ENCODE results near the gene CHRNE.
"Not testable (repeated sequence)": the region's sequence is repeated elsewhere in the genome, so short reads cannot be mapped to it uniquely, and the experiment has no call there.

Gene CHRNE

DNA sequence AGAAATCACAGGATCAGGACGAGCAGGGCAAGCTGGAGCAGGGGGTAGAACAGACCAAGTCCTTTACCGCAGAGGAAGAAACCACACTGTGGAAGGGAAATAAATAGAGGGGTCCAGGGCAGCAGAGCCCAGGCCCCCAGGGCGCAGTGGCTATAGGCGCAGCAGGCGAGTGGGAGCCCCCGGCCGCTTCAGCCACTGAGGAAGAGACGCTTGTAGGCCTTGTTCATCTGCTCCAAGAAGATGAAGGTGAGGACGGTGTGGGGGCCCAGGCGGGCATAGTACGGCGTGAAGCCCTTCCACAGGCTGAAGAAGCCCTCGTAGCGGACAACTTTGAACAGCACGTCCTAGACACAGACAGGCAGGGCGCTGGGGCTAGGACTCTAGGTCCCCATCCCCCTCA is 34.7 kb upstream of the CHRNE start:
- Histone ChIP-seq H3K27ac (no peak overlapping the region), H3K9ac (ENCODE audit: insufficient read length) (no peak overlapping the region), H3K9me3 (ENCODE audit: low read depth, low read length) (no peaks in the 10 kb centered on the region), H3K36me3 (ENCODE audit: insufficient read depth, low read length) (peaks cover 26% of the 10 kb centered on the region), H3K4me3 (no peak overlapping the region)
- DNase-seq (ENCODE audit: low read depth, low spot score), result no peak
- TF ChIP-seq POLR2AphosphoS5 (IDR thresholded peaks at IDR 0.05; ENCODE audit: borderline replicate concordance, low read depth, low read length) (no peak), EZH2 (IDR thresholded peaks at IDR 0.05) (no peak), FOXP2 (optimal IDR thresholded peaks at IDR 0.05; ENCODE audit: control extremely low read depth, extremely low read length, insufficient read depth) (no peak)

DNA sequence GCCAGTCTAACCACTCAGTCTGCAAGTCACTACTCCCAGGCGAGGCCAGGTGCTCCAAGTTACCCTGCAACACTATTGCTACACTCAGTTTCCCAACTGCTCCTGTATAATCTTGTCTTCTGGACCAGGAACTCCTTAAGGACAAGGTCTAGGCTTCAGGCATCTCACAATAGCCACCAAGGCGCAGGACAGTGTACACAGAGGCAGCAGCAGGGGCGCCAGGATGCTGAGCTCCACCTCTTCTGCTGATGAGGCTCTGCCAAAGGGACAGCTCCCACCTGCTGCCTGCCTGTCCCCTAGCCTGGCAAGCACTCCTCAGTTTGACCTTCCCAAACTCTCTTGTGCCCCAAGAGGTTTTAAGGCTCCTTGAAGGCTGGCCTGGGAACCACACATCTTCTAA is 33.5 kb upstream of the CHRNE start:
- Histone ChIP-seq H3K36me3 (ENCODE audit: insufficient read depth, low read length) (peaks cover 20% of the 10 kb centered on the region; the same call in 1 of the 2 replicates), H3K9ac (ENCODE audit: insufficient read length) (no peak overlapping the region), H3K4me3 (no peak overlapping the region), H3K27ac (no peak overlapping the region), H3K9me3 (ENCODE audit: low read depth, low read length) (no peaks in the 10 kb centered on the region)
- TF ChIP-seq FOXP2 (optimal IDR thresholded peaks at IDR 0.05; ENCODE audit: control extremely low read depth, extremely low read length, insufficient read depth), result no peak
- TF ChIP-seq EZH2 (IDR thresholded peaks at IDR 0.05), result no peak
- no peak for TF ChIP-seq POLR2AphosphoS5 (IDR thresholded peaks at IDR 0.05; ENCODE audit: borderline replicate concordance, low read depth, low read length)
- no peak for DNase-seq (ENCODE audit: low read depth, low spot score)

DNA sequence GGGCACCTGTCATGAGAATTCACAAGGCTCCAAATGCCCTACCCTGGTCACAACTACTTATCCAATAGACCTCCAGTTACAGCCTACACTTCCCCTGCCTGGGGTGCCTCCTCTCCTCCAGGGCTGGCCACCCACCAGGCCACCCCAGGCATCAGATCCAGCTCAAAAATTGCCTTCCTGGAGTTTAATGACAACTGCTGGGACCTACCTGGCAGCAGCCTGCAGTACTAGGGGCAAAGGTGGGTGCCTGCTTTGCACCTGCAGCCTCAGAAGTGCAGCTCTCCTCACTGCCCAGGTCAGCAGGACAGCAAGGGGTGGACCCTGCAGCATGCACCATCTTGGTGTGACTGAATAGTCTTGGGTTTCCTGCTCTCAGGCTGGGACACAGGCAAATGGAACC is 32.8 kb upstream of the CHRNE start:
- Histone ChIP-seq H3K9ac (ENCODE audit: insufficient read length) (no peak overlapping the region), H3K4me3 (no peak overlapping the region), H3K36me3 (ENCODE audit: insufficient read depth, low read length) (peaks cover 20% of the 10 kb centered on the region; the same call in 1 of the 2 replicates), H3K9me3 (ENCODE audit: low read depth, low read length) (no peaks in the 10 kb centered on the region), H3K27ac (no peak overlapping the region)
- no peak for DNase-seq (ENCODE audit: low read depth, low spot score)
- TF ChIP-seq FOXP2 (optimal IDR thresholded peaks at IDR 0.05; ENCODE audit: control extremely low read depth, extremely low read length, insufficient read depth) (no peak), POLR2AphosphoS5 (IDR thresholded peaks at IDR 0.05; ENCODE audit: borderline replicate concordance, low read depth, low read length) (no peak), EZH2 (IDR thresholded peaks at IDR 0.05) (no peak)

DNA sequence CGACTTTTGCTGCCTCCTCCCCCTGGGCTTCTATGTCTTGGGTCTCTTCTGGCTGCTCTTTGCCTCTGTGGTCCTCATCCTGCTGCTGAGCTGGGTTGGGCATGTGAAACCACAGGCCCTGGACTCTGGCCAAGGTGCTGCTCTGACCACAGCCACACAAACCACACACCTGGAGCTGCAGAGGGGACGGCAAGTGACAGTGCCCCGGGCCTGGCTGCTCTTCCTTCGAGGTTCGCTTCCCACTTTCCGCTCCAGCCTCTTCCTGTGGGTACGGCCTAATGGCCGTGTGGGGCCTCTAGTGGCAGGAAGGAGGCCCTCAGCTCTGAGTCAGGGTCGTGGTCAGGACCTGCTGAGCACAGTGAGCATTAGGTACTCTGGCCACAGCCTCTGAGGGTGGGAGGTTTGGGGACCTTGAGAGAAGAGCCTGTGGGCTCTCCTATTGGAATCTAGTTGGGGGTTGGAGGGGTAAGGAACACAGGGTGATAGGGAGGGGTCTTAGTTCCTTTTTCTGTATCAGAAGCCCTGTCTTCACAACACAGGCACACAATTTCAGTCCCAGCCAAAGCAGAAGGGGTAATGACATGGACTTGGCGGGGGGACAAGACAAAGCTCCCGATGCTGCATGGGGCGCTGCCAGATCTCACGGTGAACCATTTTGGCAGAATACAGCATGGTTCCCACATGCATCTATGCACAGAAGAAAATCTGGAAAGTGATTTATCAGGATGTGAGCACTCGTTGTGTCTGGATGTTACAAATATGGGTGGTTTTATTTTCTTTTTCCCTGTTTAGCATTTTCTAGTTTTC is 31.5 kb upstream of the CHRNE start:
- Histone ChIP-seq H3K27ac (no peak overlapping the region), H3K9me3 (ENCODE audit: low read depth, low read length) (no peaks in the 10 kb centered on the region), H3K9ac (ENCODE audit: insufficient read length) (no peak overlapping the region), H3K4me3 (no peak overlapping the region), H3K36me3 (ENCODE audit: insufficient read depth, low read length) (peaks cover 20% of the 10 kb centered on the region; the same call in 1 of the 2 replicates)
- TF ChIP-seq POLR2AphosphoS5 (IDR thresholded peaks at IDR 0.05; ENCODE audit: borderline replicate concordance, low read depth, low read length) (no peak), EZH2 (IDR thresholded peaks at IDR 0.05) (no peak), FOXP2 (optimal IDR thresholded peaks at IDR 0.05; ENCODE audit: control extremely low read depth, extremely low read length, insufficient read depth) (no peak)
- DNase-seq (ENCODE audit: low read depth, low spot score), result no peak

DNA sequence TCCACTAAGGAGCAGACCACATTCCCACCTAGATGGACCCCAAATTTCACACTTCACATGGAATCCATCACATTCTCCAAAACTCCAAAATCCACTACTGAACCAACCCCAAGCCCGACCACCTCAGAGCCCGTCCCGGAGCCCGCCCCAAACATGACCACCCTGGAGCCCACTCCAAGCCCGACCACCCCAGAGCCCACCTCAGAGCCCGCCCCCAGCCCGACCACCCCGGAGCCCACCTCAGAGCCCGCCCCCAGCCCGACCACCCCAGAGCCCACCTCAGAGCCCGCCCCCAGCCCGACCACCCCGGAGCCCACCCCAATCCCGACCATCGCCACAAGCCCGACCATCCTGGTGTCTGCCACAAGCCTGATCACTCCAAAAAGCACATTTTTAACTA is 30.7 kb upstream of the CHRNE start:
- DNase-seq (ENCODE audit: low read depth, low spot score), result no peak
- TF ChIP-seq FOXP2 (optimal IDR thresholded peaks at IDR 0.05; ENCODE audit: control extremely low read depth, extremely low read length, insufficient read depth) (no peak), POLR2AphosphoS5 (IDR thresholded peaks at IDR 0.05; ENCODE audit: borderline replicate concordance, low read depth, low read length) (no peak), EZH2 (IDR thresholded peaks at IDR 0.05) (no peak)
- Histone ChIP-seq H3K9me3 (ENCODE audit: low read depth, low read length) (no peaks in the 10 kb centered on the region), H3K9ac (ENCODE audit: insufficient read length) (no peak overlapping the region), H3K36me3 (ENCODE audit: insufficient read depth, low read length) (peaks cover 20% of the 10 kb centered on the region; the same call in 1 of the 2 replicates), H3K4me3 (no peak overlapping the region), H3K27ac (no peak overlapping the region)

DNA sequence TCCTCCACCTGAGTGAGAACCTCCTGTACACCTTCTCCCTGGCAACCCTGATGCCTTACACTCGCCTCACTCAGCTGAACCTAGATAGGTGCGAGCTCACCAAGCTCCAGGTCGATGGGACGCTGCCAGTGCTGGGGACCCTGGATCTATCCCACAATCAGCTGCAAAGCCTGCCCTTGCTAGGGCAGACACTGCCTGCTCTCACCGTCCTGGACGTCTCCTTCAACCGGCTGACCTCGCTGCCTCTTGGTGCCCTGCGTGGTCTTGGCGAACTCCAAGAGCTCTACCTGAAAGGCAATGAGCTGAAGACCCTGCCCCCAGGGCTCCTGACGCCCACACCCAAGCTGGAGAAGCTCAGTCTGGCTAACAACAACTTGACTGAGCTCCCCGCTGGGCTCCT is 29.9 kb upstream of the CHRNE start:
- Histone ChIP-seq H3K27ac (no peak overlapping the region), H3K9ac (ENCODE audit: insufficient read length) (no peak overlapping the region), H3K4me3 (no peak overlapping the region), H3K9me3 (ENCODE audit: low read depth, low read length) (no peaks in the 10 kb centered on the region), H3K36me3 (ENCODE audit: insufficient read depth, low read length) (peaks cover 12% of the 10 kb centered on the region; the same call in 1 of the 2 replicates)
- DNase-seq (ENCODE audit: low read depth, low spot score), result no peak
- no peak for TF ChIP-seq POLR2AphosphoS5 (IDR thresholded peaks at IDR 0.05; ENCODE audit: borderline replicate concordance, low read depth, low read length)
- no peak for TF ChIP-seq FOXP2 (optimal IDR thresholded peaks at IDR 0.05; ENCODE audit: control extremely low read depth, extremely low read length, insufficient read depth)
- TF ChIP-seq EZH2 (IDR thresholded peaks at IDR 0.05), result no peak

DNA sequence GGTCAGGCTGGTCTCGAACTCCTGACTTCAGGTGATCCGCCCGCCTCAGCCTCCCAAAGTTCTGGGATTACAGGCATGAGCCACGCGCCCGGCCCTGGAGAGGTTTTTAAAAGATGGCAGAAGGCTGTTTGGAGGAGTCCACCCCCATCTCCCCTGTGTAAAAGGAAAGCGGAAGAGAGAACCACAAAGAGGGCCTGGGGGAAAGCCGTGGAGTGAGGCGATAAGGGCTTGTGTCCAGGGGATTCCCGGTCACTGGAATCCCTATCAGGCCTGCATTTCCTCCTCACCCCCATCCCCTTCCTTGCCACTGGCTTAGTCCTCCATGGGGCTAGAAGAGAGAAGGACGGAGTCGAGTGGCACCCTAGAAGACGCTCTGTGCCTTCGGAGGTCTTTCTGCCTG is 29.1 kb upstream of the CHRNE start, which contains the start of gene GP1BA:
Gene GP1BA, plus strand, starts transcription at position 315 of the 400 bp plus-strand sequence. CDS start 328 bp downstream, outside the sequence.
- DNase-seq (ENCODE audit: low read depth, low spot score), result no peak
- Histone ChIP-seq H3K27ac (no peak within 1 kb of the TSS), H3K36me3 (ENCODE audit: insufficient read depth, low read length) (peaks cover 5% of the 10 kb centered on the region; the same call in 1 of the 2 replicates), H3K9ac (ENCODE audit: insufficient read length) (no peak within 1 kb of the TSS), H3K9me3 (ENCODE audit: low read depth, low read length) (no peaks in the 10 kb centered on the region), H3K4me3 (no peak within 1 kb of the TSS)
- TF ChIP-seq EZH2 (IDR thresholded peaks at IDR 0.05), result no peak
- TF ChIP-seq FOXP2 (optimal IDR thresholded peaks at IDR 0.05; ENCODE audit: control extremely low read depth, extremely low read length, insufficient read depth), result no peak
- no peak for TF ChIP-seq POLR2AphosphoS5 (IDR thresholded peaks at IDR 0.05; ENCODE audit: borderline replicate concordance, low read depth, low read length)

DNA sequence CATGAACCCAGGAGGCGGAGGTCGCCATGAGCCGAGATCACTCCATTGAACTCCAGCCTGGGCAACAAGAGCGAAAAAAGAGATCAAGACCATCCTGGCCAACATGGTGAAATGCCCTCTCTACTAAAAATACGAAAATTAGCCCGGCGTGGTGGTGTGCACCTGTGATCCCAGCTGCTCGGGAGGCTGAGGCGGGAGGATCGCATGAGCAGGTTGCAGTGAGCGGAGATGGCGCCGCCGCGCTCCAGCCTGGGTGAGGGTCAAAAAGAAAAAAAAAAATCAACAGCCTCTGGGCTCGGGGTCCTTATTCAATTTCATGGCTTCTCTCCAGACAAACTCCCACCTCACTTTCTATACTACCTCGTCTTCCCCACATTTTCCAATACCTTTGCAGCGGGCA is 26.0 kb upstream of the CHRNE start:
- no peaks in the 10 kb centered on the region for H3K36me3 ChIP-seq (ENCODE audit: insufficient read depth, low read length)
- no peak overlapping the region for H3K27ac ChIP-seq
- DNase-seq (ENCODE audit: low read depth, low spot score), result no peak
- no peak overlapping the region for H3K9ac ChIP-seq (ENCODE audit: insufficient read length)
- H3K4me3 ChIP-seq, result no peak overlapping the region
- no peak for TF ChIP-seq FOXP2 (optimal IDR thresholded peaks at IDR 0.05; ENCODE audit: control extremely low read depth, extremely low read length, insufficient read depth)
- TF ChIP-seq POLR2AphosphoS5 (IDR thresholded peaks at IDR 0.05; ENCODE audit: borderline replicate concordance, low read depth, low read length), result no peak
- TF ChIP-seq EZH2 (IDR thresholded peaks at IDR 0.05), result no peak
- H3K9me3 ChIP-seq (ENCODE audit: low read depth, low read length), result no peaks in the 10 kb centered on the region

DNA sequence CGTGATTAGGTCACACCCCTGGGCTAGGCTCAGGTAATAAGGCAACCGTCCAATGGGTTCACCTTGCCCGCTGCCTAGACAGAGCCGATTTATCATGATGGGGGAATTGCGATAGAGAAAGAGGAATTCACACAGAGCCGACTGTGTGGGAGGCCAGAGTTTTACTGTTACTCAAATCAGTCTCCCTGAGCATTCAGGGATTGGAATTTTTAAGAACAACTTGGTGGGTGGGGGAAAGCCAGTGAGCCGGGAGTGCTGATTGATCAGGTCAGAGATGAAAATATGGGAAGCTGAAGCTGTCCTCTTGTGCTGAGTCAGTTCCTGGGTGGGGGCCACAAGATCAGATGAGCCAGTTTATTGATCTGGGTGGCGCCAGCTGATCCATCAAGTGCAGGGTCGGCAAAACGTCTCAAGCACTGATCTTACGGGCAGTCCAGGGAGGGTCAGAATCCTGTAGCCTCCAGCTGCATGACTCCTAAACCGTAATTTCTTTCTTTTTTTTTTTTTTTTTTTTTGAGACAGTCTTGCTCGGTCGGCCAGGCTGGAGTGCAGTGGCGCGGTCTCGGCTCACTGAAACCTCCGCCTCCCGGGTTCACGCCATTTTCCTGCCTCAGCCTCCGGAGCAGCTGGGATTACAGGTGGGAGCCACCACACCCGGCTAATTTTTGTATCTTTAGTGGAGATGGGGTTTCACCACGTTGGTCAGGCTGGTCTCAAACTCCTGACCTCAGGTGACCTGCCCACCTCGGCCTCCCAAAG is 23.9 kb upstream of the CHRNE start:
- not testable (repeated sequence) for H3K9ac ChIP-seq (ENCODE audit: insufficient read length); H3K9me3 ChIP-seq (ENCODE audit: low read depth, low read length); H3K4me3 ChIP-seq; H3K36me3 ChIP-seq (ENCODE audit: insufficient read depth, low read length); DNase-seq (ENCODE audit: low read depth, low spot score); H3K27ac ChIP-seq
